ES-I3 (cell line): ENCODE data around the gene S100A13.
"Not testable (repeated sequence)": the region's sequence is repeated elsewhere in the genome, so short reads cannot be mapped to it uniquely, and the experiment has no call there.

Experiments used
- H3K36me3 ChIP-seq: 2 replicates; pipeline ENCODE4 v1.6.1; 2013; ENCODE audit warnings: mild to moderate bottlenecking, low read length, control low read depth, moderate library complexity; ENCODE audit not compliant: insufficient read depth
- H3K4me1 ChIP-seq: 2 replicates; pipeline ENCODE4 v1.6.1; 2013; ENCODE audit warnings: mild to moderate bottlenecking, control low read depth, low read length; ENCODE audit not compliant: insufficient read depth
- H3K9ac ChIP-seq: 2 replicates; pipeline ENCODE4 v1.6.1; 2013; ENCODE audit warnings: low read depth, mild to moderate bottlenecking, low read length, moderate library complexity
- H3K9me3 ChIP-seq: 2 replicates; pipeline ENCODE4 v1.6.1; 2013; ENCODE audit warnings: mild to moderate bottlenecking, low read length, moderate library complexity; ENCODE audit not compliant: control insufficient read depth, insufficient read depth

The S100A13 gene

GRCh38 chr1:153588033-153588432 is 39.3 kb downstream of the S100A13 start:
- not testable (repeated sequence) for H3K4me1 ChIP-seq, H3K36me3 ChIP-seq, H3K9ac ChIP-seq, H3K9me3 ChIP-seq

- Histone ChIP-seq H3K4me1 (no peaks in the 10 kb centered on the region), H3K9me3 (no peaks in the 10 kb centered on the region), H3K9ac (no peak overlapping the region), H3K36me3 (no peaks in the 10 kb centered on the region)
Observed at GRCh38 chr1:153587314-153587713, 40.0 kb downstream of the S100A13 start.

- no peak overlapping the region for H3K9ac ChIP-seq
- no peaks in the 10 kb centered on the region for H3K9me3 ChIP-seq
- no peaks in the 10 kb centered on the region for H3K4me1 ChIP-seq
- no peaks in the 10 kb centered on the region for H3K36me3 ChIP-seq
Observed at GRCh38 chr1:153586347-153586746, 41.0 kb downstream of the S100A13 start.

- H3K36me3 ChIP-seq, result no peaks in the 10 kb centered on the region
- no peaks in the 10 kb centered on the region for H3K4me1 ChIP-seq
- H3K9me3 ChIP-seq, result no peaks in the 10 kb centered on the region
- no peak overlapping the region for H3K9ac ChIP-seq
Observed at GRCh38 chr1:153585006-153585405, 42.3 kb downstream of the S100A13 start.

GRCh38 chr1:153583976-153584375 is 43.3 kb downstream of the S100A13 start:
- Histone ChIP-seq H3K9ac (no peak overlapping the region), H3K36me3 (no peaks in the 10 kb centered on the region), H3K4me1 (peaks cover 3% of the 10 kb centered on the region), H3K9me3 (no peaks in the 10 kb centered on the region)

GRCh38 chr1:153583514-153583913 is 43.8 kb downstream of the S100A13 start:
- not testable (repeated sequence) for H3K36me3 ChIP-seq, H3K9me3 ChIP-seq, H3K4me1 ChIP-seq, H3K9ac ChIP-seq

GRCh38 chr1:153582836-153583235 is 44.5 kb downstream of the S100A13 start:
- H3K4me1 ChIP-seq, result peaks cover 12% of the 10 kb centered on the region
- not testable (repeated sequence) for H3K36me3 ChIP-seq, H3K9me3 ChIP-seq, H3K9ac ChIP-seq

- Histone ChIP-seq H3K4me1 (peaks cover 15% of the 10 kb centered on the region), H3K9ac (no peak overlapping the region), H3K36me3 (no peaks in the 10 kb centered on the region), H3K9me3 (no peaks in the 10 kb centered on the region)
Observed at GRCh38 chr1:153578936-153579335, 48.4 kb downstream of the S100A13 start.

GRCh38 chr1:153578490-153578889 is 48.8 kb downstream of the S100A13 start:
- Histone ChIP-seq H3K4me1 (peaks cover 15% of the 10 kb centered on the region), H3K36me3 (no peaks in the 10 kb centered on the region), H3K9ac (no peak overlapping the region), H3K9me3 (no peaks in the 10 kb centered on the region)

GRCh38 chr1:153577624-153578051 is 49.7 kb downstream of the S100A13 start:
- Histone ChIP-seq H3K9ac (no peak overlapping the region), H3K9me3 (no peaks in the 10 kb centered on the region), H3K36me3 (no peaks in the 10 kb centered on the region), H3K4me1 (peaks cover 15% of the 10 kb centered on the region)

- H3K4me1 ChIP-seq, result peaks cover 15% of the 10 kb centered on the region
- no peaks in the 10 kb centered on the region for H3K9me3 ChIP-seq
- H3K9ac ChIP-seq, result no peak overlapping the region
- H3K36me3 ChIP-seq, result no peaks in the 10 kb centered on the region
Observed at GRCh38 chr1:153577138-153577537, 50.2 kb downstream of the S100A13 start.

- H3K9me3 ChIP-seq, H3K36me3 ChIP-seq, H3K9ac ChIP-seq: not testable (repeated sequence)
- H3K4me1 ChIP-seq, result peaks cover 15% of the 10 kb centered on the region
Observed at GRCh38 chr1:153575497-153575896, 51.8 kb downstream of the S100A13 start.

- H3K9me3 ChIP-seq, H3K9ac ChIP-seq, H3K36me3 ChIP-seq: not testable (repeated sequence)
- peaks cover 15% of the 10 kb centered on the region for H3K4me1 ChIP-seq
Observed at GRCh38 chr1:153575081-153575491, 52.2 kb downstream of the S100A13 start.

GRCh38 chr1:153573351-153573750 is 54.0 kb downstream of the S100A13 start:
- no peak overlapping the region for H3K9ac ChIP-seq
- no peaks in the 10 kb centered on the region for H3K36me3 ChIP-seq
- no peaks in the 10 kb centered on the region for H3K9me3 ChIP-seq
- peaks cover 6% of the 10 kb centered on the region for H3K4me1 ChIP-seq

- Histone ChIP-seq H3K9me3 (no peaks in the 10 kb centered on the region), H3K4me1 (peaks cover 8% of the 10 kb centered on the region), H3K36me3 (no peaks in the 10 kb centered on the region), H3K9ac (no peak overlapping the region)
Observed at GRCh38 chr1:153572569-153573015, 54.7 kb downstream of the S100A13 start.

- Histone ChIP-seq H3K4me1 (peaks cover 15% of the 10 kb centered on the region), H3K9ac (no peak overlapping the region), H3K9me3 (no peaks in the 10 kb centered on the region), H3K36me3 (no peaks in the 10 kb centered on the region)
Observed at GRCh38 chr1:153571706-153572105, 55.6 kb downstream of the S100A13 start.
